ENCODE results near the gene SOX6. TPM values are rescaled to one million over a fixed set of nuclear protein-coding genes. Genes with fewer than 3 reads are reported as not detected.

SOX6 gene
- total RNA-seq, 1 experiment from 2014 or later: 18.4 TPM

- no peaks in the 10 kb centered on the region for H3K27me3 Mint-ChIP-seq (ENCODE audit: unreplicated experiment)
- H3K9me3 Mint-ChIP-seq (ENCODE audit: low read depth, unreplicated experiment): no peaks in the 10 kb centered on the region
- intact Hi-C loops (cut with micrococcal nuclease; ENCODE audit: unreplicated experiment): no loop called here
- TF ChIP-seq CTCF (IDR thresholded peaks at IDR 0.05; ENCODE audit: unreplicated experiment): no peak
- CTCF ChIA-PET: no interaction called here
- no peak overlapping the region for H3K4me3 Mint-ChIP-seq (ENCODE audit: low read depth, unreplicated experiment)
- no TSS peak for BruUV-seq (replicated peaks)
- no peak overlapping the region for H3K27ac Mint-ChIP-seq (ENCODE audit: unreplicated experiment)
- H3K4me1 Mint-ChIP-seq (ENCODE audit: low read depth, unreplicated experiment): peaks cover 7% of the 10 kb centered on the region
- DNase-seq: no peak
- H3K36me3 Mint-ChIP-seq (ENCODE audit: insufficient read depth, unreplicated experiment): no peaks in the 10 kb centered on the region
Observed at GRCh38 chr11:15975742-15976141, 380.6 kb downstream of the SOX6 start.

- intact Hi-C loops (cut with micrococcal nuclease; ENCODE audit: unreplicated experiment): no loop called here
- no peak for DNase-seq
Observed at GRCh38 chr11:15972838-15973237, 383.5 kb downstream of the SOX6 start.

GRCh38 chr11:15971215-15971546, 385.2 kb downstream of the SOX6 start:
- DNase-seq: no peak
- H3K4me3 Mint-ChIP-seq (ENCODE audit: low read depth, unreplicated experiment): no peak overlapping the region
- CTCF ChIA-PET: no interaction called here
- no peaks in the 10 kb centered on the region for H3K27me3 Mint-ChIP-seq (ENCODE audit: unreplicated experiment)
- peaks cover 5% of the 10 kb centered on the region for H3K36me3 Mint-ChIP-seq (ENCODE audit: insufficient read depth, unreplicated experiment)
- BruUV-seq (replicated peaks): no TSS peak
- no peaks in the 10 kb centered on the region for H3K9me3 Mint-ChIP-seq (ENCODE audit: low read depth, unreplicated experiment)
- peaks cover 53% of the 10 kb centered on the region for H3K4me1 Mint-ChIP-seq (ENCODE audit: low read depth, unreplicated experiment)
- intact Hi-C loops (cut with micrococcal nuclease; ENCODE audit: unreplicated experiment): no loop called here
- no peak for TF ChIP-seq CTCF (IDR thresholded peaks at IDR 0.05; ENCODE audit: unreplicated experiment)
- no peak overlapping the region for H3K27ac Mint-ChIP-seq (ENCODE audit: unreplicated experiment)

More at GRCh38 chr11:15972838-15973237, 383.5 kb downstream of the SOX6 start:
- Mint-ChIP-seq H3K9me3 (ENCODE audit: low read depth, unreplicated experiment) (no peaks in the 10 kb centered on the region), H3K27ac (ENCODE audit: unreplicated experiment) (no peak overlapping the region), H3K4me1 (ENCODE audit: low read depth, unreplicated experiment) (peaks cover 36% of the 10 kb centered on the region), H3K36me3 (ENCODE audit: insufficient read depth, unreplicated experiment) (no peaks in the 10 kb centered on the region), H3K4me3 (ENCODE audit: low read depth, unreplicated experiment) (no peak overlapping the region), H3K27me3 (ENCODE audit: unreplicated experiment) (no peaks in the 10 kb centered on the region)
- no peak for TF ChIP-seq CTCF (IDR thresholded peaks at IDR 0.05; ENCODE audit: unreplicated experiment)
- CTCF ChIA-PET: no interaction called here
- BruUV-seq (replicated peaks): no TSS peak

GRCh38 chr11:15970506-15971214, 385.7 kb downstream of the SOX6 start:
- no peak for DNase-seq
- H3K4me3 Mint-ChIP-seq (ENCODE audit: low read depth, unreplicated experiment): no peak overlapping the region
- intact Hi-C loops (cut with micrococcal nuclease; ENCODE audit: unreplicated experiment): no loop called here
- no peaks in the 10 kb centered on the region for H3K9me3 Mint-ChIP-seq (ENCODE audit: low read depth, unreplicated experiment)
- H3K27me3 Mint-ChIP-seq (ENCODE audit: unreplicated experiment): no peaks in the 10 kb centered on the region
- CTCF ChIA-PET: interaction anchor here (0.8 kb wide), 1 partner anchor 10 kb away, joined by 3 read pairs; no protein-coding TSS in a partner anchor
- H3K36me3 Mint-ChIP-seq (ENCODE audit: insufficient read depth, unreplicated experiment): peaks cover 9% of the 10 kb centered on the region
- TF ChIP-seq CTCF (IDR thresholded peaks at IDR 0.05; ENCODE audit: unreplicated experiment): no peak
- peaks cover 58% of the 10 kb centered on the region for H3K4me1 Mint-ChIP-seq (ENCODE audit: low read depth, unreplicated experiment)
- peak overlapping the region; percentile 93 for H3K27ac Mint-ChIP-seq (ENCODE audit: unreplicated experiment)
- BruUV-seq (replicated peaks): no TSS peak

All from Calu3 (cell line).